SK-N-SH (cell line): ENCODE measurements around the gene ANKRD37.

Experiments
- CTCF ChIP-seq: fragments of 200-600 bp; sonication (generic); IDR thresholded peaks from 2 replicates; pipeline ENCODE4 v1.6.1; 2017; ENCODE audit warnings: antibody characterized with exemption, mild to moderate bottlenecking, moderate library complexity
- ELF1 ChIP-seq: IDR thresholded peaks from 2 replicates; pipeline ENCODE4 v1.4.0; 2012
- EP300 ChIP-seq, 2 experiments: IDR thresholded peaks; 2 replicates each; pipeline versions ENCODE4 v1.4.0 to v1.6.1; 2012; ENCODE audit warnings: borderline replicate concordance in 1 of 2, low read depth in 1 of 2, low read length in 1 of 2
- EZH2phosphoT487 ChIP-seq: fragments of 200-600 bp; sonication (generic); IDR thresholded peaks from 2 replicates; pipeline ENCODE4 v1.6.1; 2017; ENCODE audit warnings: low read depth, mixed run types, mild to moderate bottlenecking, antibody characterized with exemption, moderate library complexity, borderline replicate concordance
- MEF2A ChIP-seq: IDR thresholded peaks from 2 replicates; pipeline ENCODE4 v1.4.0; 2012; ENCODE audit warnings: low read depth, borderline replicate concordance
- POLR2AphosphoS5 ChIP-seq: IDR thresholded peaks from 2 replicates; pipeline ENCODE4 v1.6.1; 2012; ENCODE audit warnings: low read depth, low read length
- REST ChIP-seq: IDR thresholded peaks from 2 replicates; pipeline ENCODE4 v1.6.1; 2012; ENCODE audit warnings: mild to moderate bottlenecking, low read depth, low read length, moderate library complexity
- SIN3A ChIP-seq: IDR thresholded peaks from 2 replicates; pipeline ENCODE4 v1.6.1; 2012; ENCODE audit warnings: low read depth, mild to moderate bottlenecking, low read length, moderate library complexity, borderline replicate concordance
- TAF1 ChIP-seq: IDR thresholded peaks from 2 replicates; pipeline ENCODE4 v1.6.1; 2012; ENCODE audit warnings: low read depth, mild to moderate bottlenecking, low read length, moderate library complexity, borderline replicate concordance

GRCh38 chr4:185441479-185441878 lies 44.8 kb downstream of the ANKRD37 start:
- TF ChIP-seq CTCF (no peak), REST (no peak), EP300 (IDR thresholded peaks at IDR 0.05; ENCODE audit: borderline replicate concordance in 1 of 2, low read depth in 1 of 2, low read length in 1 of 2) (no peak), TAF1 (no peak), EZH2phosphoT487 (no peak), MEF2A (no peak), POLR2AphosphoS5 (no peak), ELF1 (no peak), SIN3A (no peak)
